GM18951 (cell line): Measurements from ENCODE around the gene GOLIM4.

ENCODE experiments used
- POLR2A ChIP-seq: IDR thresholded peaks from 4 replicates; pipeline ENCODE4 v1.6.1; 2011; ENCODE audit warnings: mild to moderate bottlenecking; ENCODE audit not compliant: insufficient read length, insufficient read depth; ENCODE audit errors: extremely low read depth
- in situ Hi-C: fragments of 300-500 bp; cut with MboI; formaldehyde crosslinking; loops from one replicate; pipeline ENCODE4 v1.12.0; 2022; ENCODE audit warnings: low sequenced_read_pairs, mixed read lengths, inconsistent platforms; ENCODE audit not compliant: unreplicated experiment

The GOLIM4 gene

GRCh38 chr3:167998253-167998652 is 97.5 kb downstream of the GOLIM4 start:
- TF ChIP-seq POLR2A = no peak
- in situ Hi-C loops = no loop called here

DNA sequence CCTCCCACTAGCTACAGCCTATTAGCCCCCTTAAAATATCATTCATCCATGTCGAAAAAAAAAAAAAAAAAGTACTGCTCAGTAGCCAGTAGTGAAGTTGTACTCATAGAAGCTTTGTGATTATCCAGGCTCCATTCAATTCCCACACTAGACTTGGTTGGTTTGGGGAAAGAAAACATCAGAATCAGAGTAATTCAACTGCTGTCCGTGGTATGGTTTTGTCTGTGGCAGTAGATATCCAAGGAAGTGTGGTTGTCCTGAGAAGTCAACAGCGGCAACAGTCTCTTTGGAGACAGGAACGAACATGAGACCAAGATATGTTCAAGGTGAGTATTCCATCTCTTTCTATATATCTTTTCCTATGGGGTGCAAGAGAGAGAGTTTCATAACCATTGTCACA is 99.2 kb downstream of the GOLIM4 start:
- in situ Hi-C loops = no loop called here

GRCh38 chr3:167992381-167992780 is 103.3 kb downstream of the GOLIM4 start:
- in situ Hi-C loops = no loop called here
- no peak for TF ChIP-seq POLR2A

More for the DNA sequence above, 99.2 kb downstream of the GOLIM4 start:
- no peak for TF ChIP-seq POLR2A

DNA sequence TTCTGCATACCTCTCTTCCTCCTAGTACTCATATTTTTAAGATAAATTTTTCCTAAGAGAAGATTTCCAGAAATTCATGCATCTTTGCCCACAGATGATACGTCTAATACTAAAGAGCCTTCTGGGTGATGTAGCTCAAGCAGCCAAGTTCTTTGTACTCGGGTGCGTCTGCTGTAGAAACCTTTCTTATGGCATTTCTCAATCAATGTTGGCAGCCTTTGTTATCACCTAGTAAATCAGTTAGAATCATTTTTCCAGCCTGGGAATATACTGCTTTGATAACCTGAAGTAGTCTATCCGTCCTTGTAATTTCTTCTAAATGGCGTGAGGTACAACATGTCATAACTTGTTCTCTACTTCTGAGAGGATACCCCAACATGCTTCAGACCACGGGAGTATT is 104.5 kb downstream of the GOLIM4 start:
- in situ Hi-C loops = no loop called here
- no peak for TF ChIP-seq POLR2A

- in situ Hi-C loops = no loop called here
- no peak for TF ChIP-seq POLR2A
Observed at GRCh38 chr3:167989999-167990398, 105.7 kb downstream of the GOLIM4 start.

DNA sequence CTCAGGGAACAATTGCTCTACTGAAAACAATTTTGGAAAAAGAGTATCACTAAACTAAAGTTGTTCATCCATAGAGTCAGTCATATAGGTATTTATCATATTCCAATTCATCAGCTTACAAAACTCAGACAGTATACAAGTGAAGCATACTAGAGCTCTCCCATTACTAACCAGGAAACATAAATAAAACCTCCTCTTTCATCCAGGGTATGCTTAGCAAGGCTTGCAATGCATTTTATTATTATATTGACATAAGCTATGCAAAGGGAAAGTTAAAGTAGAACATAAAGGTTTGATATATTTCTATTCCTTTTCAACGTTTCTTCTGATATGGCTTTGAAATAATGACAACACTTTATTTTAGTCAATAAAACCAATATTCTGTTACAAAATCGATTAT is 106.7 kb downstream of the GOLIM4 start:
- no peak for TF ChIP-seq POLR2A
- in situ Hi-C loops = no loop called here

DNA sequence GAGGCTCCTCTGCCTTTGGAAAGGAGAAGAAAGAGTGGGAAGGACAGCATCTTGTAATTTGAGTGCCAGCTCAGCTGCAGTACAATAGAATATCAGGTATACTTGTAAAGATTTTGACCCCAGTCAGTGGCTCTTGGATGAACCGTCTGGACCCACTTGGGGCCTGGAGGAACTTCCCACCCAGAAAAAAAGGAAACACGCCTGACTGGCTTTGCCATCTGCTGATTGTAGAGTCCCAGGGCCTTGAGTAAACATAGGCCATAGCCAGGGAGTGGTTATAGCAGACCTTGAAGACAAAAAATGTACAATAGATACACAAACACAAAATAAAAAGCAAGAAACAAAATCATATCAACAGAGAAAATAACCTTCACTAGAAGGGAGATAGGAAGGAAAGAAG is 112.1 kb downstream of the GOLIM4 start:
- in situ Hi-C loops = no loop called here
- no peak for TF ChIP-seq POLR2A

GRCh38 chr3:167978486-167978885 is 117.2 kb downstream of the GOLIM4 start:
- in situ Hi-C loops = no loop called here
- TF ChIP-seq POLR2A = no peak

DNA sequence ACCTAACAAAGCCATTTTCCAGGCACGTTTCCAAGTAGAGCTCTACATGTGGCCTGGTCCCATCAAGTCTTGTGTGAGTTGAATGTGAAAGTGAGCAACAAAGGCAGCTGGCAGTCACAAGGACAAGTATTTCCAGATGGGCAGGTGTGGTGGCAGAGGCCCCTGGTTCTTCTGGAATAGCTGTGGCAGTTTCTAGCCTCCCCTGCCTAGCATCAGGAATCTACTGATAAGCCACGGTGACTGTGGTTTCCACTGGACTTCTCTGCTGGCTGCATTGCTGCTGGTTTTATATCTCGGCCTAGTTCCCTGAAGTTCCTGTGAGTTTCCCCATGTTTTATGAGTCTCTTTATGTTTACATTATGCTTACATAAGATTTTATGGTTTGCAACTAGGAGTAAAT is 117.7 kb downstream of the GOLIM4 start:
- no peak for TF ChIP-seq POLR2A
- in situ Hi-C loops = no loop called here

DNA sequence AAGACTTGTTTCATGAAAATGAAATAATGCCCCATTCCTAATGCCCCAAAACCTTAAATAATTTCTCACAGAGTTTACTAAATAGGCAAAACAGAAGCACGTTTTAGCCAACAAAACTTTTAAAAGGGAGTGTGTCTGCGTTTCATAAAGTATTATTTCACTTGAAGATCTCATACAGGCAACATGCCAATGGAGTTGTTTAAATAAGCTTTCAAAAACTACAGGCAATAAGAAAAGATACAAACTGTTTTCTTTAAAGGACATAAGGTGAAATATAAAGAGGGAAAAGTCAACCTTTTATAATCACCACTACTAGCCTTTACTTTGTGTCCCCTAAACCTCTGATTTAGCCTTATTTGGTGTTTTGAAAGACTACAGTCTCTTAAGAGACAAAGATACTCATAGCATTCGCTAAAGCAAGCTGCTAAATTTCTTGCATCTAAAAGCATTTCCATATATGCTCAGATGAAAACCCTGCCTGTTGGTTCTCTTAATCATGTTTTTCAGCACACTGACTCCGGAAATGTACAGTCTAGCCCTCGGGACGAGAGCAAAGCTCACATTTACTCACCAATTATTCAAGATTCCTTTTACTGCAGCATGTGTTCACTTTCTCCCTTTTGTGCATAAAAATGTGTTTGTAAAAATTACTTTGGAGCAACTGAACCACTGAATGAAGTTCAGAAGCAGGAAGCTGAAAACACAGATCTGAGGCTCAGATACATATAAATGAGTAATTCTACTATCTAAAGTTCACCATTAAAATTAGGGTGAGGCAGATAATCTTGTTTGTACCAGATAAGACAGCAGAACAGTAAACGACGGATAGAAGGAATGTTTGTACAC is 119.0 kb downstream of the GOLIM4 start:
- in situ Hi-C loops = no loop called here
- no peak for TF ChIP-seq POLR2A

DNA sequence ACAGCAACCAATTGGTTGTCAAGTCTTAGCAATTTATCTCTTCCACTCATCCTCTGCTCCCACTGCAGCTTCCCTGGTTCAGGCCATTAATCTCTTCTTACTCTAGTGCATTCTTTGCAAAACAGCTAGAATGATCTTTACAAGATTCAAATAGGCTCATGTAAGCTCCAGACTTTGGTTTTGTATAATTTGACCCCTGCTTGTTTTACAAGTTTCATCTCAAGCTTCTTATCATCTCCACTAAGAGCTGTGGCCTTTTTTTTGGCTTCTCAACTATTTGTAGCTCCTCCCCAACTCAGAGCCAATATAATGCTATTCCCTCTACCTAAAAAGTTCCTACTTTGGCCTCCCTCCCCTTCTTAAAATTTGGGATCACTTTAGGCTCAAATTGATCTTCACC is 121.8 kb downstream of the GOLIM4 start:
- no peak for TF ChIP-seq POLR2A
- in situ Hi-C loops = no loop called here

DNA sequence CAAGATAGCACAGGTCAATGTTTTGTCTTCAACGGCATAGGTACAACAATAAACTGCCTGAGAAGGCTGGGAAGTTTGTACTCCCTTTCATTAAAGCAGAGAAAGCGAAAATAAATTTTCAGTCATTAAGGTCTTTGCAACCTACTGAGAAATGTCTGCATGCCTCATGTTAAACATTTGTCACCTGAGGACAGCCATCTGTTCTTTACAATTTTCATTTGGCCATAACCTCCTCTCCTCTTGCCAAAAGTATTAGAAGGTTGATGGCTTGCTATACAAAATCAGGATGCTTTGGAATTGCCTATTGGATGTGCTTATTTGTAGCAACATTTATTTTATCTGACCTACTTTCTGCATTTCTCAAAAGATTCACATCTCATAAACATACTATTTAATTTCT is 122.7 kb downstream of the GOLIM4 start:
- no peak for TF ChIP-seq POLR2A
- in situ Hi-C loops = no loop called here

DNA sequence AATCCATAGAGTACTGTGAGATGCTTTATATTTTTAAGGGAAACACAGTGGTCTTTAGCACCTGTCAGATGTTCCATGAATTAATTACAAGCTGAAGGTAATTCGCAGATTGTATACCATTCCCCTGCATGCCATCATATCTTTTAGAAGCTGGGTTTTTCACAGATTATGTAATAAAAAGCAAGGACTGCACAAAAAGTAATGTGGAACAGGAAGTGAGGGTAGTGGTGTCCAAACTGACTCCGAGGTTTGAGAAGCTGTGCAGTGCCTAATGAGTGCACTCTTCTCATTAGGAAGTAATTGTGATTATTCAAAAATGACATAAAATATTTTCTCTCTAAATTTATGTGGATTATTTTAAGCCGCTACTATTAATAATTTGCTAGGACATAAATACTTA is 123.2 kb downstream of the GOLIM4 start:
- no peak for TF ChIP-seq POLR2A

DNA sequence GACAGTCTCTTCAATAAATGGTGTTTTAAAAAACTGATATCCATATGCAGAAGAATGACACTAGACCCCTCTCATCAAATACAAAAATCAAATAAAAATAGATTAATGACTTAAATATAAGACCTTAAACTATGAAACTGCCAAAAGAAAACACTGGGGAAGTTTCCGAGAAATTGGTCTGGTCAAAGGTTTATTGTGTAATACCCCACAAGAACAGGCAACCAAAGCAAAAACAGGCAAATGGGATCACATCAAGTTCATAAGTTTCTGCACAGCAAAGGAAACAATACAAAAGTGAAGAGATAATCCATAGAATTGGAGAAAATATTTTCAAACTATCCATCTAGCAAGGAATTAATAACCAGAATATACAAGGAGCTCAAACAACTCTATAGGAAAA is 126.2 kb downstream of the GOLIM4 start:
- in situ Hi-C loops = no loop called here
- TF ChIP-seq POLR2A = no peak

More for the DNA sequence above, 123.2 kb downstream of the GOLIM4 start:
- in situ Hi-C loops = no loop called here
